Psoas muscle (tissue), 8 donors: Measurements from ENCODE around the gene MAST4. TPM values are rescaled to one million over a fixed set of nuclear protein-coding genes. Genes with fewer than 3 reads are reported as not detected.

Source experiments
- ATAC-seq, 4 donors: fragments of 200-7000 bp; cut with Tn5 transposase; one replicate each; pipeline ENCODE4 v1.9.1; 2020; ENCODE audit warnings: moderate library complexity in 3 of 4, mild to moderate bottlenecking in 2 of 4
- DNase-seq, 2 donors: peaks; one replicate each; pipeline ENCODE4 v3.0.0-alpha.2; 2020
- H3K27ac ChIP-seq: fragments of 200-600 bp; one replicate; pipeline ENCODE4 v1.8.0; 2022
- H3K27me3 ChIP-seq, 3 donors: fragments of 200-600 bp in 1 of 3; one replicate each; pipeline versions ENCODE4 v1.6.1 to v1.8.0; 2013 to 2022; ENCODE audit warnings: low read length in 2 of 3, mild to moderate bottlenecking in 2 of 3, moderate library complexity in 1 of 3; ENCODE audit not compliant: insufficient read depth in 3 of 3
- H3K36me3 ChIP-seq, 2 donors: fragments of 200-600 bp in 1 of 2; one replicate each; pipeline versions ENCODE4 v1.6.1 to v1.8.0; 2013 to 2022; ENCODE audit warnings: low read depth in 1 of 2, mild to moderate bottlenecking in 1 of 2, moderate library complexity in 1 of 2; ENCODE audit not compliant: insufficient read depth in 1 of 2
- H3K4me1 ChIP-seq: fragments of 200-600 bp; one replicate; pipeline ENCODE4 v1.8.0; 2022
- H3K4me3 ChIP-seq: fragments of 200-600 bp; one replicate; pipeline ENCODE4 v1.8.0; 2022; ENCODE audit warnings: mild to moderate bottlenecking
- H3K9me3 ChIP-seq: fragments of 200-600 bp; one replicate; pipeline ENCODE4 v1.8.0; 2022
- CTCF ChIP-seq: fragments of 200-600 bp; IDR thresholded peaks from one replicate; pipeline ENCODE4 v1.8.0; 2022; ENCODE audit warnings: antibody characterized with exemption
- WGBS, 3 donors: extraction: QIAGEN DNeasy Blood & Tissue Kit; methylation state at CpG; one replicate each; pipeline versions ENCODE4 v1.1.6 to v1.1.7; 2013; 5-methylcytosine and 5-hydroxymethylcytosine counted together
- intact Hi-C, 2 donors: fragments of 100-400 bp; cut with DNase I; formaldehyde crosslinking; loops; one replicate each; pipeline versions ENCODE4 v1.11.0 to v1.14.2; 2022
- polyA plus RNA-seq, 3 donors: library from polyadenylated mRNA; stranded (reverse); fragments of 200-250 nt; gene quantifications; one replicate each; pipeline ENCODE4 v1.2.3, GENCODE V29; 2013
- total RNA-seq, 4 donors: library from RNA; stranded (reverse); fragmentation: NEBNext Ultra II Directional in 2 of 4; extraction: Animal tissue kit (Norgen Biotek cat#: 25700) in 2 of 4; gene quantifications; one replicate each; pipeline versions ENCODE4 v1.2.1 to v1.2.4, GENCODE V29; 2021 to 2023
- donor health status: healthy with polysubstance abuse.
- donor health status: DM: no; HTN: no; CAD: no; lungs with moderate emphysema.
- donor health status: Bipolar disorder and iron deficiency.
- donor health status: healthy.
- donor health status: DM: yes; HTN: yes; CAD: no.
- donor health status: DM: no; HTN: no; CAD: no.
- donor health status: DM: no; HTN: no; CAD: no.
- donor health status: DM: yes; HTN: yes; CAD: no.

The MAST4 gene
- total and polyA plus RNA-seq, 7 donors = 3.2 to 123 (median 12.1) TPM

- intact Hi-C loops = no loop called here
- ATAC-seq = no peak
- Histone ChIP-seq H3K4me3 (no peak overlapping the region), H3K9me3 (no peaks in the 10 kb centered on the region), H3K36me3 (no peaks in the 10 kb centered on the region), H3K27ac (no peak overlapping the region), H3K4me1 (no peaks in the 10 kb centered on the region), H3K27me3 (no peaks in the 10 kb centered on the region)
- DNase-seq = no peak
- no peak for TF ChIP-seq CTCF
Observed at GRCh38 chr5:67176936-67177335, 580.7 kb downstream of the MAST4 start.

- Histone ChIP-seq H3K27me3 (no peaks in the 10 kb centered on the region), H3K4me3 (no peak overlapping the region), H3K4me1 (no peaks in the 10 kb centered on the region), H3K36me3 (no peaks in the 10 kb centered on the region), H3K27ac (no peak overlapping the region), H3K9me3 (no peaks in the 10 kb centered on the region)
- DNase-seq (no peak), ATAC-seq (no peak)
- WGBS, 3 donors = 68 to 76% (median 70%) methylated on average over 1 of the region's 1 CpG
- TF ChIP-seq CTCF = no peak
- intact Hi-C loops = no loop called here
Observed at GRCh38 chr5:67178085-67178484, 581.9 kb downstream of the MAST4 start.

GRCh38 chr5:67178966-67179365, 582.8 kb downstream of the MAST4 start:
- no peaks in the 10 kb centered on the region for H3K27me3 ChIP-seq
- H3K27ac ChIP-seq = no peak overlapping the region
- intact Hi-C loops = no loop called here
- H3K4me3 ChIP-seq = no peak overlapping the region
- ATAC-seq (no peak), DNase-seq (no peak)
- no peak for TF ChIP-seq CTCF
- no peaks in the 10 kb centered on the region for H3K36me3 ChIP-seq
- no peaks in the 10 kb centered on the region for H3K9me3 ChIP-seq
- 95 to 98% (median 97%) methylated on average over 7 of the region's 7 CpGs for WGBS, 3 donors
- no peaks in the 10 kb centered on the region for H3K4me1 ChIP-seq

GRCh38 chr5:67179697-67180361, 583.6 kb downstream of the MAST4 start:
- 86 to 88% (median 88%) methylated on average over 5 of the region's 5 CpGs for WGBS, 3 donors
- Histone ChIP-seq H3K4me3 (no peak overlapping the region), H3K27ac (no peak overlapping the region), H3K36me3 (no peaks in the 10 kb centered on the region), H3K27me3 (no peaks in the 10 kb centered on the region), H3K9me3 (no peaks in the 10 kb centered on the region), H3K4me1 (no peaks in the 10 kb centered on the region)
- DNase-seq = no peak
- intact Hi-C loops = no loop called here
- TF ChIP-seq CTCF = no peak
- no peak for ATAC-seq

GRCh38 chr5:67181648-67182221, 585.5 kb downstream of the MAST4 start:
- 50 to 56% (median 50%) methylated on average over 5 of the region's 5 CpGs for WGBS, 3 donors
- no peak overlapping the region for H3K27ac ChIP-seq
- H3K36me3 ChIP-seq = no peaks in the 10 kb centered on the region
- no peak for ATAC-seq
- no peak overlapping the region for H3K4me3 ChIP-seq
- no peaks in the 10 kb centered on the region for H3K27me3 ChIP-seq
- no peaks in the 10 kb centered on the region for H3K4me1 ChIP-seq
- H3K9me3 ChIP-seq = no peaks in the 10 kb centered on the region
- no peak for TF ChIP-seq CTCF
- intact Hi-C loops = no loop called here
- no peak for DNase-seq
